Esophagus muscularis mucosa (tissue), 3 donors: ENCODE results near the gene SRSF3.

Experiments used
- EP300 ChIP-seq: sonication (generic); formaldehyde crosslinking; IDR thresholded peaks from one replicate; pipeline ENCODE4 v1.6.1; 2017; ENCODE audit warnings: antibody characterized with exemption
- TF ChIP-seq, protein P1 (sequence below), 3 experiments: fragments of 200-600 bp in 2 of 3; fragments of 450-650 bp in 1 of 3; sonication (generic) in 2 of 3; IDR thresholded peaks; one replicate each; pipeline ENCODE4 v1.5.1; 2017 to 2019; ENCODE audit warnings: antibody characterized with exemption in 3 of 3, mild to moderate bottlenecking in 2 of 3, moderate library complexity in 1 of 3

GRCh38 chr6:36643977-36644376 is 49.8 kb downstream of the SRSF3 start:
- TF ChIP-seq EP300, result no peak
- TF ChIP-seq, protein P1, sequence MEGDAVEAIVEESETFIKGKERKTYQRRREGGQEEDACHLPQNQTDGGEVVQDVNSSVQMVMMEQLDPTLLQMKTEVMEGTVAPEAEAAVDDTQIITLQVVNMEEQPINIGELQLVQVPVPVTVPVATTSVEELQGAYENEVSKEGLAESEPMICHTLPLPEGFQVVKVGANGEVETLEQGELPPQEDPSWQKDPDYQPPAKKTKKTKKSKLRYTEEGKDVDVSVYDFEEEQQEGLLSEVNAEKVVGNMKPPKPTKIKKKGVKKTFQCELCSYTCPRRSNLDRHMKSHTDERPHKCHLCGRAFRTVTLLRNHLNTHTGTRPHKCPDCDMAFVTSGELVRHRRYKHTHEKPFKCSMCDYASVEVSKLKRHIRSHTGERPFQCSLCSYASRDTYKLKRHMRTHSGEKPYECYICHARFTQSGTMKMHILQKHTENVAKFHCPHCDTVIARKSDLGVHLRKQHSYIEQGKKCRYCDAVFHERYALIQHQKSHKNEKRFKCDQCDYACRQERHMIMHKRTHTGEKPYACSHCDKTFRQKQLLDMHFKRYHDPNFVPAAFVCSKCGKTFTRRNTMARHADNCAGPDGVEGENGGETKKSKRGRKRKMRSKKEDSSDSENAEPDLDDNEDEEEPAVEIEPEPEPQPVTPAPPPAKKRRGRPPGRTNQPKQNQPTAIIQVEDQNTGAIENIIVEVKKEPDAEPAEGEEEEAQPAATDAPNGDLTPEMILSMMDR (IDR thresholded peaks at IDR 0.05), result no peak
